SK-N-SH (cell line): ENCODE data around the gene HHIP. TPM values are rescaled to one million over a fixed set of nuclear protein-coding genes. Genes with fewer than 3 reads are reported as not detected.

Experiments used
- CTCF ChIA-PET: fragments of 300-600, 350-600 bp; formaldehyde crosslinking; extraction: SDS; loops from one replicate; lab custom pipeline; 2021; lab: Yijun Ruan, JAX
- POLR2A ChIA-PET: fragments of 350-600 bp; sonication (Branson Sonifier 250); formaldehyde crosslinking; extraction: SDS; loops from one replicate; lab custom pipeline; 2020; ENCODE audit warnings: antibody characterized with exemption, inconsistent platforms; lab: Yijun Ruan, JAX
- DNase-seq: peaks from one replicate; pipeline ENCODE4 v3.0.0; 2012
- H2AFZ ChIP-seq: fragments of 200-600 bp; sonication (generic); 2 replicates; pipeline ENCODE4 v1.8.1; 2016; ENCODE audit warnings: antibody characterized with exemption, mild to moderate bottlenecking, low read depth
- H3F3A ChIP-seq: fragments of 200-600 bp; sonication (generic); replicated peaks from 2 replicates; pipeline ENCODE3; 2016; ENCODE audit warnings: antibody characterized with exemption, mild to moderate bottlenecking; ENCODE audit not compliant: insufficient read depth
- H3K27ac ChIP-seq, 2 experiments: fragments of 200-500 bp in 1 of 2; fragments of 200-600 bp in 1 of 2; sonication (Bioruptor generic) in 1 of 2; sonication (generic), shearing (Covaris generic) in 1 of 2; 2 replicates each; pipeline versions ENCODE4 v1.5.1 to v1.6.1; 2014 to 2016; ENCODE audit warnings: low read depth in 2 of 2, inconsistent platforms in 1 of 2, low read length in 1 of 2, mild to moderate bottlenecking in 1 of 2, mixed read lengths in 1 of 2
- H3K27me3 ChIP-seq: fragments of 200-600 bp; sonication (generic), shearing (Covaris generic); 2 replicates; pipeline ENCODE4 v1.6.1; 2016; ENCODE audit warnings: mixed run types; ENCODE audit not compliant: insufficient read depth
- H3K36me3 ChIP-seq, 2 experiments: fragments of 200-500 bp in 1 of 2; fragments of 200-600 bp in 1 of 2; sonication (Bioruptor generic) in 1 of 2; sonication (generic) in 1 of 2; replicated peaks in 1 of 2; 2 replicates each; pipeline versions ENCODE3 to v1.5.1; 2014 to 2016; ENCODE audit warnings: low read length in 1 of 2, mild to moderate bottlenecking in 1 of 2; ENCODE audit not compliant: insufficient read depth in 2 of 2, control insufficient read depth in 1 of 2
- H3K4me1 ChIP-seq, 2 experiments: fragments of 200-500 bp in 1 of 2; fragments of 200-600 bp in 1 of 2; sonication (Bioruptor generic) in 1 of 2; sonication (generic), shearing (Covaris generic) in 1 of 2; 2 replicates each; pipeline versions ENCODE4 v1.5.1 to v1.6.1; 2014 to 2016; ENCODE audit warnings: low read depth in 1 of 2, low read length in 1 of 2, mixed run types in 1 of 2; ENCODE audit not compliant: insufficient read depth in 2 of 2, control insufficient read depth in 1 of 2
- H3K4me2 ChIP-seq: fragments of 200-600 bp; sonication (generic), shearing (Covaris generic); 2 replicates; pipeline ENCODE4 v1.6.1; 2017; ENCODE audit warnings: mixed run types
- H3K4me3 ChIP-seq, 2 experiments: fragments of 200-500 bp in 1 of 2; fragments of 200-600 bp in 1 of 2; sonication (Bioruptor generic) in 1 of 2; sonication (generic), shearing (Covaris generic) in 1 of 2; 2 replicates each; pipeline versions ENCODE4 v1.5.1 to v1.8.1; 2014 to 2016; ENCODE audit warnings: low read depth in 2 of 2, inconsistent platforms in 1 of 2, low read length in 1 of 2, mild to moderate bottlenecking in 1 of 2, mixed read lengths in 1 of 2, moderate library complexity in 1 of 2
- H3K79me2 ChIP-seq: fragments of 200-600 bp; sonication (generic); 2 replicates; pipeline ENCODE4 v1.8.1; 2017; ENCODE audit warnings: mild to moderate bottlenecking; ENCODE audit not compliant: insufficient read depth
- H3K9ac ChIP-seq: fragments of 200-600 bp; sonication (generic); 2 replicates; pipeline ENCODE4 v1.6.1; 2017; ENCODE audit warnings: mixed run types
- H3K9me2 ChIP-seq: fragments of 200-600 bp; sonication (generic); 2 replicates; pipeline ENCODE4 v1.6.1; 2017; ENCODE audit warnings: mixed run types
- H3K9me3 ChIP-seq: fragments of 200-600 bp; sonication (generic); 2 replicates; pipeline ENCODE4 v1.6.1; 2017; ENCODE audit warnings: mixed run types, mild to moderate bottlenecking, moderate library complexity
- H4K20me1 ChIP-seq: fragments of 200-600 bp; sonication (generic); 2 replicates; pipeline ENCODE4 v1.6.1; 2017; ENCODE audit warnings: mild to moderate bottlenecking, mixed run types; ENCODE audit not compliant: insufficient read depth
- CHD2 ChIP-seq: fragments of 150-350 bp; IDR thresholded peaks from 2 replicates; pipeline ENCODE4 v1.6.1; 2018; ENCODE audit warnings: low read length; ENCODE audit not compliant: partially characterized antibody
- EP300 ChIP-seq, 2 experiments: IDR thresholded peaks; 2 replicates each; pipeline versions ENCODE4 v1.4.0 to v1.6.1; 2012; ENCODE audit warnings: borderline replicate concordance in 1 of 2, low read depth in 1 of 2, low read length in 1 of 2
- FOSL2 ChIP-seq: IDR thresholded peaks from 2 replicates; pipeline ENCODE4 v1.4.0; 2012; ENCODE audit warnings: low read depth, mild to moderate bottlenecking, moderate library complexity, borderline replicate concordance
- FOXM1 ChIP-seq: IDR thresholded peaks from 2 replicates; pipeline ENCODE4 v1.4.0; 2012; ENCODE audit warnings: low read depth, mild to moderate bottlenecking
- JUND ChIP-seq: IDR thresholded peaks from 2 replicates; pipeline ENCODE4 v1.4.0; 2012
- MEF2A ChIP-seq: IDR thresholded peaks from 2 replicates; pipeline ENCODE4 v1.4.0; 2012; ENCODE audit warnings: low read depth, borderline replicate concordance
- MXI1 ChIP-seq: IDR thresholded peaks from 2 replicates; pipeline ENCODE4 v1.6.1; 2012; ENCODE audit warnings: mild to moderate bottlenecking, low read depth, low read length, improper control_type of control experiment
- NFIC ChIP-seq: IDR thresholded peaks from 2 replicates; pipeline ENCODE4 v1.4.0; 2012; ENCODE audit warnings: borderline replicate concordance
- NRF1 ChIP-seq: IDR thresholded peaks from 2 replicates; pipeline ENCODE4 v1.6.1; 2012; ENCODE audit warnings: low read depth, mild to moderate bottlenecking, low read length
- PBX3 ChIP-seq: IDR thresholded peaks from 2 replicates; pipeline ENCODE4; 2012
- RAD21 ChIP-seq: IDR thresholded peaks from 2 replicates; pipeline ENCODE4 v1.6.1; 2012; ENCODE audit warnings: mild to moderate bottlenecking, low read length
- RXRA ChIP-seq: IDR thresholded peaks from 2 replicates; pipeline ENCODE4 v1.4.0; 2012; ENCODE audit warnings: low read depth, mild to moderate bottlenecking, borderline replicate concordance
- SIN3A ChIP-seq: IDR thresholded peaks from 2 replicates; pipeline ENCODE4 v1.6.1; 2012; ENCODE audit warnings: low read depth, mild to moderate bottlenecking, low read length, moderate library complexity, borderline replicate concordance
- SMC3 ChIP-seq: IDR thresholded peaks from 2 replicates; pipeline ENCODE4 v1.6.1; 2012; ENCODE audit warnings: low read depth, low read length, improper control_type of control experiment
- TEAD4 ChIP-seq: IDR thresholded peaks from 2 replicates; pipeline ENCODE4 v1.4.0; 2012; ENCODE audit warnings: mild to moderate bottlenecking, borderline replicate concordance; ENCODE audit not compliant: insufficient read depth
- USF1 ChIP-seq: IDR thresholded peaks from 2 replicates; pipeline ENCODE4 v1.4.0; 2012; ENCODE audit warnings: low read depth, borderline replicate concordance
- USF2 ChIP-seq: fragments of 150-350 bp; IDR thresholded peaks from 2 replicates; pipeline ENCODE4 v1.6.1; 2017; ENCODE audit warnings: antibody characterized with exemption, low read length, low read depth, borderline replicate concordance
- YY1 ChIP-seq: IDR thresholded peaks from 2 replicates; pipeline ENCODE4 v1.4.0; 2012; ENCODE audit warnings: low read depth, mild to moderate bottlenecking
- ZBTB33 ChIP-seq: IDR thresholded peaks from 2 replicates; pipeline ENCODE4 v1.4.0; 2012; ENCODE audit warnings: low read depth, borderline replicate concordance
- WGBS: methylation state at CpG from one replicate; pipeline ENCODE4 v1.1.6; 2017; ENCODE audit warnings: low lambda C conversion rate; 5-methylcytosine and 5-hydroxymethylcytosine counted together
- polyA plus RNA-seq, 3 experiments: library from polyadenylated mRNA; depleted of rRNA; stranded (reverse); fragments of >200 nt; gene quantifications; 2 replicates each; pipeline ENCODE4 v1.2.3, GENCODE V29; 2012

HHIP gene
- polyA plus RNA-seq, 1 of the 3 experiments (the other 2 are of a cell fraction), result 3.5 TPM

GRCh38 chr4:144655491-144655890 lies 9.5 kb downstream of the HHIP start:
- POLR2A ChIA-PET, result no interaction called here
- H3K36me3 ChIP-seq, result peaks cover 0 to 7% of the 10 kb centered on the region in 2 experiments
- CTCF ChIA-PET, result no interaction called here

GRCh38 chr4:144656850-144657249 lies 10.9 kb downstream of the HHIP start:
- Histone ChIP-seq H3K79me2 (peaks cover 5% of the 10 kb centered on the region; the same call in 1 of the 2 replicates), H3K4me1 (no peaks in the 10 kb centered on the region), H3K4me3 (no peak overlapping the region), H3K27ac (no peak overlapping the region; a peak in 1 of 4 replicates), H3K9ac (no peak overlapping the region), H3K27me3 (no peaks in the 10 kb centered on the region), H2AFZ (no peak overlapping the region), H3K4me2 (no peak overlapping the region), H3K9me2 (no peaks in the 10 kb centered on the region), H3F3A (peaks cover 4% of the 10 kb centered on the region), H3K9me3 (no peaks in the 10 kb centered on the region), H4K20me1 (no peaks in the 10 kb centered on the region), H3K36me3 (peaks cover 0 to 7% of the 10 kb centered on the region in 2 experiments)
- CTCF ChIA-PET, result no interaction called here
- POLR2A ChIA-PET, result no interaction called here
- no peak for DNase-seq
- WGBS, result 2% methylated on average over 2 of the region's 2 CpGs
- no peak for TF ChIP-seq MEF2A
- TF ChIP-seq NFIC, result no peak
- TF ChIP-seq TEAD4, result no peak
- no peak for TF ChIP-seq EP300 (IDR thresholded peaks at IDR 0.05; ENCODE audit: borderline replicate concordance in 1 of 2, low read depth in 1 of 2, low read length in 1 of 2)
- no peak for TF ChIP-seq FOXM1
- no peak for TF ChIP-seq RAD21
- TF ChIP-seq FOSL2, result no peak
- no peak for TF ChIP-seq NRF1
- TF ChIP-seq SMC3, result no peak
- no peak for TF ChIP-seq PBX3
- no peak for TF ChIP-seq YY1
- no peak for TF ChIP-seq USF2
- no peak for TF ChIP-seq CHD2
- no peak for TF ChIP-seq MXI1
- no peak for TF ChIP-seq USF1

More at GRCh38 chr4:144655491-144655890, 9.5 kb downstream of the HHIP start:
- H3K9me3 ChIP-seq, result no peaks in the 10 kb centered on the region
- H3K4me1 ChIP-seq, result no peaks in the 10 kb centered on the region
- TF ChIP-seq USF2 (no peak), YY1 (no peak), JUND (no peak), RXRA (no peak), SIN3A (no peak), ZBTB33 (no peak)
- H3K9ac ChIP-seq, result no peak overlapping the region
- no peak overlapping the region for H2AFZ ChIP-seq
- H3K4me3 ChIP-seq, result no peak overlapping the region
- no peaks in the 10 kb centered on the region for H3K9me2 ChIP-seq
- no peak overlapping the region for H3K4me2 ChIP-seq
- 7% methylated on average over 2 of the region's 2 CpGs for WGBS
- peak overlapping the region in 1 of 2 experiments; percentile 25; a peak in 1 of 4 replicates for H3K27ac ChIP-seq
- no peaks in the 10 kb centered on the region for H3K27me3 ChIP-seq
- no peak for DNase-seq
- peaks cover 16% of the 10 kb centered on the region for H3K79me2 ChIP-seq
- H3F3A ChIP-seq, result peaks cover 4% of the 10 kb centered on the region
- H4K20me1 ChIP-seq, result no peaks in the 10 kb centered on the region
